ENCODE measurements around the gene ZBTB1. TPM values are rescaled to one million over a fixed set of nuclear protein-coding genes. Genes with fewer than 3 reads are reported as not detected.

Gene ZBTB1
- total RNA-seq, 1 experiment from 2014 or later, result 24.7 TPM

DNA sequence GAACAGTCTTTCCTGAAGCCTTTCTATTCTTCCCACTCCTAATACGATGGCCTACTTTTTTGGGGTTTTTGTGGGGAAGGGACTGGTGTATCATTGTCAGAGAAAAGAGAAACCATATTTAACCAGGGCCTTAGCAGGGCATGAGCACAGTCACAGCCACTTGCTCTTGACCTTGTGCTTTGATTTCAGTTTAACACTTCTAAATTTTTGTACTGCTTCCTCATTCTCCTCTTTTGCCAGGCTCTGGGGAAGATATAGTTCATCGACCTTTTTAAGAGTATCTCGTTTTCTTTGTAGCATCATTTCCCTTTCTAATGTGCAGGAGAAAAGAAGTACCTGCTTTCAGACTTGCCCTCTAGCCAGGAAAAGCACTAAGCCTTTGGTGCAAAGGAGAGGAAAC is 2.2 kb downstream of the ZBTB1 start:
- H3K27me3 Mint-ChIP-seq (ENCODE audit: low read depth), result no peaks in the 10 kb centered on the region
- DNase-seq (ENCODE audit: low spot score) (no peak), ATAC-seq (no peak)
- H3K9me3 Mint-ChIP-seq, result no peaks in the 10 kb centered on the region
- ChIA-PET CTCF (no interaction called here), POLR2A (no interaction called here)
- no peak for TF ChIP-seq GABPB1 (CRISPR knock-in tag; IDR thresholded peaks at IDR 0.05)
- TF ChIP-seq SMAD4 (CRISPR knock-in tag; IDR thresholded peaks at IDR 0.05), result no peak
- TF ChIP-seq, protein P1, sequence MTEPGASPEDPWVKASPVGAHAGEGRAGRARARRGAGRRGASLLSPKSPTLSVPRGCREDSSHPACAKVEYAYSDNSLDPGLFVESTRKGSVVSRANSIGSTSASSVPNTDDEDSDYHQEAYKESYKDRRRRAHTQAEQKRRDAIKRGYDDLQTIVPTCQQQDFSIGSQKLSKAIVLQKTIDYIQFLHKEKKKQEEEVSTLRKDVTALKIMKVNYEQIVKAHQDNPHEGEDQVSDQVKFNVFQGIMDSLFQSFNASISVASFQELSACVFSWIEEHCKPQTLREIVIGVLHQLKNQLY (CRISPR knock-in tag; IDR thresholded peaks at IDR 0.05), result no peak
- TF ChIP-seq, protein P2, sequence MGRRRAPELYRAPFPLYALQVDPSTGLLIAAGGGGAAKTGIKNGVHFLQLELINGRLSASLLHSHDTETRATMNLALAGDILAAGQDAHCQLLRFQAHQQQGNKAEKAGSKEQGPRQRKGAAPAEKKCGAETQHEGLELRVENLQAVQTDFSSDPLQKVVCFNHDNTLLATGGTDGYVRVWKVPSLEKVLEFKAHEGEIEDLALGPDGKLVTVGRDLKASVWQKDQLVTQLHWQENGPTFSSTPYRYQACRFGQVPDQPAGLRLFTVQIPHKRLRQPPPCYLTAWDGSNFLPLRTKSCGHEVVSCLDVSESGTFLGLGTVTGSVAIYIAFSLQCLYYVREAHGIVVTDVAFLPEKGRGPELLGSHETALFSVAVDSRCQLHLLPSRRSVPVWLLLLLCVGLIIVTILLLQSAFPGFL (CRISPR knock-in tag; IDR thresholded peaks at IDR 0.05; ENCODE audit: borderline replicate concordance), result no peak
- no peak for TF ChIP-seq NFE2L1 (CRISPR knock-in tag; IDR thresholded peaks at IDR 0.05)
- TF ChIP-seq ETV6 (CRISPR knock-in tag; IDR thresholded peaks at IDR 0.05), result no peak
- no peak for TF ChIP-seq ZBTB21 (CRISPR knock-in tag; IDR thresholded peaks at IDR 0.05; ENCODE audit: borderline replicate concordance)
- TF ChIP-seq, protein P3, sequence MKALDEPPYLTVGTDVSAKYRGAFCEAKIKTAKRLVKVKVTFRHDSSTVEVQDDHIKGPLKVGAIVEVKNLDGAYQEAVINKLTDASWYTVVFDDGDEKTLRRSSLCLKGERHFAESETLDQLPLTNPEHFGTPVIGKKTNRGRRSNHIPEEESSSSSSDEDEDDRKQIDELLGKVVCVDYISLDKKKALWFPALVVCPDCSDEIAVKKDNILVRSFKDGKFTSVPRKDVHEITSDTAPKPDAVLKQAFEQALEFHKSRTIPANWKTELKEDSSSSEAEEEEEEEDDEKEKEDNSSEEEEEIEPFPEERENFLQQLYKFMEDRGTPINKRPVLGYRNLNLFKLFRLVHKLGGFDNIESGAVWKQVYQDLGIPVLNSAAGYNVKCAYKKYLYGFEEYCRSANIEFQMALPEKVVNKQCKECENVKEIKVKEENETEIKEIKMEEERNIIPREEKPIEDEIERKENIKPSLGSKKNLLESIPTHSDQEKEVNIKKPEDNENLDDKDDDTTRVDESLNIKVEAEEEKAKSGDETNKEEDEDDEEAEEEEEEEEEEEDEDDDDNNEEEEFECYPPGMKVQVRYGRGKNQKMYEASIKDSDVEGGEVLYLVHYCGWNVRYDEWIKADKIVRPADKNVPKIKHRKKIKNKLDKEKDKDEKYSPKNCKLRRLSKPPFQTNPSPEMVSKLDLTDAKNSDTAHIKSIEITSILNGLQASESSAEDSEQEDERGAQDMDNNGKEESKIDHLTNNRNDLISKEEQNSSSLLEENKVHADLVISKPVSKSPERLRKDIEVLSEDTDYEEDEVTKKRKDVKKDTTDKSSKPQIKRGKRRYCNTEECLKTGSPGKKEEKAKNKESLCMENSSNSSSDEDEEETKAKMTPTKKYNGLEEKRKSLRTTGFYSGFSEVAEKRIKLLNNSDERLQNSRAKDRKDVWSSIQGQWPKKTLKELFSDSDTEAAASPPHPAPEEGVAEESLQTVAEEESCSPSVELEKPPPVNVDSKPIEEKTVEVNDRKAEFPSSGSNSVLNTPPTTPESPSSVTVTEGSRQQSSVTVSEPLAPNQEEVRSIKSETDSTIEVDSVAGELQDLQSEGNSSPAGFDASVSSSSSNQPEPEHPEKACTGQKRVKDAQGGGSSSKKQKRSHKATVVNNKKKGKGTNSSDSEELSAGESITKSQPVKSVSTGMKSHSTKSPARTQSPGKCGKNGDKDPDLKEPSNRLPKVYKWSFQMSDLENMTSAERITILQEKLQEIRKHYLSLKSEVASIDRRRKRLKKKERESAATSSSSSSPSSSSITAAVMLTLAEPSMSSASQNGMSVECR (CRISPR knock-in tag; IDR thresholded peaks at IDR 0.05; ENCODE audit: borderline replicate concordance), result no peak
- TF ChIP-seq, protein P4, sequence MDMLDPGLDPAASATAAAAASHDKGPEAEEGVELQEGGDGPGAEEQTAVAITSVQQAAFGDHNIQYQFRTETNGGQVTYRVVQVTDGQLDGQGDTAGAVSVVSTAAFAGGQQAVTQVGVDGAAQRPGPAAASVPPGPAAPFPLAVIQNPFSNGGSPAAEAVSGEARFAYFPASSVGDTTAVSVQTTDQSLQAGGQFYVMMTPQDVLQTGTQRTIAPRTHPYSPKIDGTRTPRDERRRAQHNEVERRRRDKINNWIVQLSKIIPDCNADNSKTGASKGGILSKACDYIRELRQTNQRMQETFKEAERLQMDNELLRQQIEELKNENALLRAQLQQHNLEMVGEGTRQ (CRISPR knock-in tag; IDR thresholded peaks at IDR 0.05), result no peak
- TF ChIP-seq JAZF1 (CRISPR knock-in tag; IDR thresholded peaks at IDR 0.05), result no peak
- TF ChIP-seq, protein P5, sequence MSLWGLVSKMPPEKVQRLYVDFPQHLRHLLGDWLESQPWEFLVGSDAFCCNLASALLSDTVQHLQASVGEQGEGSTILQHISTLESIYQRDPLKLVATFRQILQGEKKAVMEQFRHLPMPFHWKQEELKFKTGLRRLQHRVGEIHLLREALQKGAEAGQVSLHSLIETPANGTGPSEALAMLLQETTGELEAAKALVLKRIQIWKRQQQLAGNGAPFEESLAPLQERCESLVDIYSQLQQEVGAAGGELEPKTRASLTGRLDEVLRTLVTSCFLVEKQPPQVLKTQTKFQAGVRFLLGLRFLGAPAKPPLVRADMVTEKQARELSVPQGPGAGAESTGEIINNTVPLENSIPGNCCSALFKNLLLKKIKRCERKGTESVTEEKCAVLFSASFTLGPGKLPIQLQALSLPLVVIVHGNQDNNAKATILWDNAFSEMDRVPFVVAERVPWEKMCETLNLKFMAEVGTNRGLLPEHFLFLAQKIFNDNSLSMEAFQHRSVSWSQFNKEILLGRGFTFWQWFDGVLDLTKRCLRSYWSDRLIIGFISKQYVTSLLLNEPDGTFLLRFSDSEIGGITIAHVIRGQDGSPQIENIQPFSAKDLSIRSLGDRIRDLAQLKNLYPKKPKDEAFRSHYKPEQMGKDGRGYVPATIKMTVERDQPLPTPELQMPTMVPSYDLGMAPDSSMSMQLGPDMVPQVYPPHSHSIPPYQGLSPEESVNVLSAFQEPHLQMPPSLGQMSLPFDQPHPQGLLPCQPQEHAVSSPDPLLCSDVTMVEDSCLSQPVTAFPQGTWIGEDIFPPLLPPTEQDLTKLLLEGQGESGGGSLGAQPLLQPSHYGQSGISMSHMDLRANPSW (CRISPR knock-in tag; conservative IDR thresholded peaks at IDR 0.05; ENCODE audit: low read depth), result no peak
- TF ChIP-seq, protein P6, sequence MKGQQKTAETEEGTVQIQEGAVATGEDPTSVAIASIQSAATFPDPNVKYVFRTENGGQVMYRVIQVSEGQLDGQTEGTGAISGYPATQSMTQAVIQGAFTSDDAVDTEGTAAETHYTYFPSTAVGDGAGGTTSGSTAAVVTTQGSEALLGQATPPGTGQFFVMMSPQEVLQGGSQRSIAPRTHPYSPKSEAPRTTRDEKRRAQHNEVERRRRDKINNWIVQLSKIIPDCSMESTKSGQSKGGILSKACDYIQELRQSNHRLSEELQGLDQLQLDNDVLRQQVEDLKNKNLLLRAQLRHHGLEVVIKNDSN (CRISPR knock-in tag; IDR thresholded peaks at IDR 0.05), result no peak
- no peak for TF ChIP-seq NR3C1 (CRISPR knock-in tag; conservative IDR thresholded peaks at IDR 0.05; ENCODE audit: low read depth)
- TF ChIP-seq GRHL2 (CRISPR knock-in tag; IDR thresholded peaks at IDR 0.05; ENCODE audit: insufficient replicate concordance, severe bottlenecking), result no peak
- no peak for TF ChIP-seq ZNF263 (CRISPR knock-in tag; IDR thresholded peaks at IDR 0.05; ENCODE audit: low read depth)
- TF ChIP-seq TEAD4 (CRISPR knock-in tag; IDR thresholded peaks at IDR 0.05), result no peak
- TF ChIP-seq, protein P7, sequence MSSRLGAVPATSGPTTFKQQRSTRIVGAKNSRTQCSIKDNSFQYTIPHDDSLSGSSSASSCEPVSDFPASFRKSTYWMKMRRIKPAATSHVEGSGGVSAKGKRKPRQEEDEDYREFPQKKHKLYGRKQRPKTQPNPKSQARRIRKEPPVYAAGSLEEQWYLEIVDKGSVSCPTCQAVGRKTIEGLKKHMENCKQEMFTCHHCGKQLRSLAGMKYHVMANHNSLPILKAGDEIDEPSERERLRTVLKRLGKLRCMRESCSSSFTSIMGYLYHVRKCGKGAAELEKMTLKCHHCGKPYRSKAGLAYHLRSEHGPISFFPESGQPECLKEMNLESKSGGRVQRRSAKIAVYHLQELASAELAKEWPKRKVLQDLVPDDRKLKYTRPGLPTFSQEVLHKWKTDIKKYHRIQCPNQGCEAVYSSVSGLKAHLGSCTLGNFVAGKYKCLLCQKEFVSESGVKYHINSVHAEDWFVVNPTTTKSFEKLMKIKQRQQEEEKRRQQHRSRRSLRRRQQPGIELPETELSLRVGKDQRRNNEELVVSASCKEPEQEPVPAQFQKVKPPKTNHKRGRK (CRISPR knock-in tag; IDR thresholded peaks at IDR 0.05; ENCODE audit: borderline replicate concordance), result no peak
- TF ChIP-seq TEAD1 (CRISPR knock-in tag; IDR thresholded peaks at IDR 0.05), result no peak
- no peak for TF ChIP-seq NFYB (CRISPR knock-in tag; conservative IDR thresholded peaks at IDR 0.05; ENCODE audit: low read depth)
- H3K27ac Mint-ChIP-seq, result no peak overlapping the region
- peak overlapping the region; percentile 32 for H3K4me3 Mint-ChIP-seq
- H3K36me3 Mint-ChIP-seq, result no peaks in the 10 kb centered on the region
- peaks cover 70% of the 10 kb centered on the region for H3K4me1 Mint-ChIP-seq
